GM12873 (cell line): ENCODE results near the gene SNX20.

Experiments used
- TF ChIP-seq, protein P1 (sequence below): IDR thresholded peaks from 2 replicates; pipeline ENCODE4 v1.5.1; 2012; ENCODE audit warnings: low read depth, mild to moderate bottlenecking, moderate library complexity, low read length, control low read depth; ENCODE audit not compliant: insufficient read depth; ENCODE audit errors: missing control alignments

SNX20 gene

DNA sequence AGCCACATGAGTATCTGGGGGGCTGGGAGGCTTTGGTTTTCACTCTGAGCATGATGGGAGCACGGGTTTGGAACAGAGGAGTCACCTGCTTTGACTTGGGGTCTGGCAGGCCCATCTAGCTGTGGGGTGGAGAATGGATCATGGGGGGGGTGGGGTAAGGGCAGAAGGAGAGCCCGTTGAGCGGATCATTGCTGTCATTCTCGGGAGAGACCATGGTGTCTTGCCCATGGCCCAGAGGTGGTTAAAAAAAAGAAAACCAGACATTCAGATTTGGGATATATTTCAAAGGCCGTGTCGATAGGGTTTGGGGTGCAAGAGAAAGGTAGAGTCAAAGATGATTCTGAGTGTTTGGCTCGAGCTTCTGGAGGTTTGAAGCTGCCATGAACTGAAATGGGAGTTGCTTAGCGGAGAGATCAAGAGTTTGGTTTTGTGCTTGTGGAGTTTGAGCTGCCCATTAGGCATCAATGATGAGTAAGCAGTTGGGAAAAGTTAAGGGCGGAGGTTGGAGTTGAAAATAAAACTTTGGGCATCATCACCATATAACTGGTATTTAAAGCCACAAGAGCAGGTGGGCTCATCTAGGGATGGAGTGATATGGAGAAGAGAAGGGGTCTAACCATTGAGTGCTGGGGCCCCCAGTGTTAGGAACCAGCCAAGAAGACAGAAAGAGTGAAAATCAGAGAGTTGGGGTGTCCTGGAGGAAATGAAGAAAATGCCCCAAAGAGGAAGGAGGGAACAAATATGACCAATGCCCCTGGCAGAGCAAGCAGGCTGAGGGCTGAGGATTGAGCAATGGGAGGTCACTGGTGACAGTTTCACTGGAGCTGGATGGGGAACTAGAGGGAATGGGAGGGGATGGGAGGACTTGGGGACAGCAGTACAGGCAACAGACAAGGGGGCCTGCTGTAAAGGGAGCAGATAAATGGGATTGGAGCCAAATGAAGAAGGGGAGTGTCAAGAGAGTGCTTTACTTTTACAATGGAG lies 14.2 kb upstream of the SNX20 start:
- TF ChIP-seq, protein P1, sequence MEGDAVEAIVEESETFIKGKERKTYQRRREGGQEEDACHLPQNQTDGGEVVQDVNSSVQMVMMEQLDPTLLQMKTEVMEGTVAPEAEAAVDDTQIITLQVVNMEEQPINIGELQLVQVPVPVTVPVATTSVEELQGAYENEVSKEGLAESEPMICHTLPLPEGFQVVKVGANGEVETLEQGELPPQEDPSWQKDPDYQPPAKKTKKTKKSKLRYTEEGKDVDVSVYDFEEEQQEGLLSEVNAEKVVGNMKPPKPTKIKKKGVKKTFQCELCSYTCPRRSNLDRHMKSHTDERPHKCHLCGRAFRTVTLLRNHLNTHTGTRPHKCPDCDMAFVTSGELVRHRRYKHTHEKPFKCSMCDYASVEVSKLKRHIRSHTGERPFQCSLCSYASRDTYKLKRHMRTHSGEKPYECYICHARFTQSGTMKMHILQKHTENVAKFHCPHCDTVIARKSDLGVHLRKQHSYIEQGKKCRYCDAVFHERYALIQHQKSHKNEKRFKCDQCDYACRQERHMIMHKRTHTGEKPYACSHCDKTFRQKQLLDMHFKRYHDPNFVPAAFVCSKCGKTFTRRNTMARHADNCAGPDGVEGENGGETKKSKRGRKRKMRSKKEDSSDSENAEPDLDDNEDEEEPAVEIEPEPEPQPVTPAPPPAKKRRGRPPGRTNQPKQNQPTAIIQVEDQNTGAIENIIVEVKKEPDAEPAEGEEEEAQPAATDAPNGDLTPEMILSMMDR: no peak

DNA sequence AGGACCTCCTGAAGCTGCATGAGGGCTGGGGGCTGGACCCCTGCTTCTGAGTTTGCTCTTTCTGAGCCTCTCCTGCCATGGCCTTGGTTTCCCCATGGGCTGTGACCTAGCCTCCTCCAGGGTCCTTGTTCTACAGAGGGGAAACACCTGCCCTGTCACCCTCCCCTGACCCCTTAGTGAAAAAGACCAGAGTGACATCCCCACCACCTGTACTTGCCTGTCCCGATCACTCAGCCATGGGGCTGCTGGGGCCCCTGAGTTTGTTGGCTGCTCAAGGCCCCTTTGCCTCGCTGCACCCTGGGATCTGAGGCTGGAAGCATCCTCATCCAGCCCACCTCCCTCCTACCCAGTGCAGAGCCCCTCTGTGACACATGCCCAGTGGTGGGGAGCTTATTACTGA lies 13.1 kb upstream of the SNX20 start:
- TF ChIP-seq, protein P1: no peak

DNA sequence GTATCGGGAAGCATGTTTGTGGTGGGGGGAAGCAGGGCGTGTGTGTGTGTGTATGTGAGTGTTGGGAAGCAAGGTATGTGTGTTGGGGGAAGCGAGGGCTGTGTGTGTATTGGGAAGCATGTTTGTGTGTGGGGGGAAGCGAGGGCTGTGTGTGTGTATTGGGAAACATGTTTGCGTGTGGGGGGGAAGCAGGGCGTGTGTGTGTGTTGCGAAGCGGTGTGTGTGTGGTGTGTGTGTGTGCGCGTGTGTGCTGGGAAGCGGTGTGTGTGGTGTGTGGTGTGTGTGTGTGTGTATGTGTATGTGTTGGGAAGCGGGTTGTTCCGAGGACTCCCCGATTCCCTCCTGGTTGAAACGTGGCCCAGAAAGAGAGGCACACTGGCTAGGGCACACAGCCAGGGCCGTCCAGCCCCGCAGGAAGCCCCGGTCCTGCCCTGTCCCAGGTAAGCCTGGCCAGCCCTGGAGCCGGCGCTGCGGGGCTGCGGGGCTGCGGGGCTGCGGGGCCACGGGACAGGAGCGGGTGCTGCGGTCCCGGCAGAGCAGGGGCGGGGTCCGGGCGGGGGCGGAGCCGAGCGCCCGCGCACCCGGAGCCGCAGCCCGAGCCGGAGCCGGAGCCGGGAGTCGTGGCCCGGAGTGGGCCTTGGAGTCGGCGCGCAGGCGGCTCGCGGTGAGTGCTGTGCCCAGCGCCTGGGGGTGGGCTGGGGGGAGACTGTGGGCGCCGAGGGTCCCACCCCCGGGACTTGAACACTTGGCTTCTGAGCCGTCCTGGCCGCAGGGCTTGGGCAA lies 12.1 kb upstream of the SNX20 start, which contains the start of gene NOD2:
TSS of gene NOD2 (plus strand) at position 608 of the 783 bp plus-strand sequence. CDS start 5,890 bp downstream, outside the sequence.
- TF ChIP-seq, protein P1: no peak

DNA sequence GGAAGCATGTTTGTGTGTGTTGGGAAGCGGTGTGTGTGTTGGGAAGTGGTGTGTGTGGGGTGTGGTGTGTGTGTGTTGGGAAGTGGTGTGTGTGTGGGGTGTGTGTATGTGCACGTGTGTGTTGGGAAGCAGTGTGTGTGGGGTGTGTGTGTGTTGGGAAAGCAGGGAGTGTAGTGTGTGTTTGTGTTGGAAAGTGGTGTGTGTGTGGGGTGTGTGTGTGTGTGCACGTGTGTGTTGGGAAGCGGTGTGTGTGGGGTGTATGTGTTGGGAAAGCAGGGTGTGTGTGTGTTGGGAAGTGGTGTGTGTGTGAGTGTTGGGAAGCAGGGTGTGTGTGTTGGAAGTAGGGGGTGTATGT lies 11.5 kb upstream of the SNX20 start:
- TF ChIP-seq, protein P1: no peak

DNA sequence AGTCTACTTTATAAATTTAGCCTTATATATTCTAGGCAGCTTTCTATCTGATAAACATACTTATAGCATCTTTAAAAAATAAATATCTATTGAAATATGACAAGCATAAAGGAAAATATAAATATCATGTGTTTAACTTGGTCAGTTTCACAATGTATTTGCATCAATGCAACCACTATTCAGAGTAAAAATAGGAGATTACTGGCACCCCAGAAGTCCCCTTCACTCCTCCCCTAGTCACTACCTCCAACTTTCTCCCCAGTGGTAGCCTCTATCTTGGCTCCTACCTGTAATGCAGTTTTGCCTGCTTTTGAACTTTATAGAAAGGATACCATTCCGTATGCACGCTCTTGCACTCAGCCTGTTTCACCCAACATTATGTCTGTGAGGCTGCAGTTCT lies 9.1 kb upstream of the SNX20 start:
- TF ChIP-seq, protein P1: no peak

DNA sequence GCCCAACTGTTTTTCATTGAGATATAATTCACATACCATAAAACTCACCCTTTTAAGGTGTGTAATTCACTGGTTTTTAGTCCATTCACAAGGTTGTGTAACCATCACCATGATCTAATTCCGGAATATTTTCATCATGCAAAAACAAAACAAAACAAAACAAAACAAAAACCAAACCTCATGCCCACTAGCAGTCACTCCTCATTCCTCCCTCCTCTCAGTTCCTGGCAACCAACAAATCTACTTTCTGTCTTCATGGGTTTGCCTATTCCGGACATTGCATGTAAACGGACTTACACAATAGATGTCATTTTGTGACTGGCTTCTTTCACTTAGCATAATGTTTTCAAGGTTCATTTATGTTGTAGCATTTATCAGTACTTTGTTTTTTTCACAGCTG lies 7.8 kb upstream of the SNX20 start:
- TF ChIP-seq, protein P1: no peak

DNA sequence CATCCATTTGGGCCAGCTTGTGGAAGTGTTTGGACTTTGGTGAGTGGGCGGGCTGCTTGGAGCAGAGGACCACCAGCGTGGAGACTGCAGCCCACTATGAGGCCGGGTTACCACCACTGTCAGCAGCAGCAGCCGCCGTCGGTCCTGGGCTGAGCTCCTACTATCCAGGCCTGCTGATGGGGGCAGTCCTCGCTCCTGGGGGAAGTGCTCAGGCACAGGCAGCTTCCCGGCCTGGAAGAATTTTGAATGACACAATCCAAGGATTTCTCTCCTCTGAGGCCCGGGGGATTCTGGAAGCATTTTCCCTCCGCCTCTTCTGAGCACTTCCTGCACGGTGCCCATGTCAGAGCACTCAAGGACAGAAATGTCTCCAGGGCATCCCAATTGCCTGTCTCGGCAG lies 7.0 kb upstream of the SNX20 start:
- TF ChIP-seq, protein P1: no peak
